ENCODE measurements around the gene FAM234B.

The FAM234B gene

DNA sequence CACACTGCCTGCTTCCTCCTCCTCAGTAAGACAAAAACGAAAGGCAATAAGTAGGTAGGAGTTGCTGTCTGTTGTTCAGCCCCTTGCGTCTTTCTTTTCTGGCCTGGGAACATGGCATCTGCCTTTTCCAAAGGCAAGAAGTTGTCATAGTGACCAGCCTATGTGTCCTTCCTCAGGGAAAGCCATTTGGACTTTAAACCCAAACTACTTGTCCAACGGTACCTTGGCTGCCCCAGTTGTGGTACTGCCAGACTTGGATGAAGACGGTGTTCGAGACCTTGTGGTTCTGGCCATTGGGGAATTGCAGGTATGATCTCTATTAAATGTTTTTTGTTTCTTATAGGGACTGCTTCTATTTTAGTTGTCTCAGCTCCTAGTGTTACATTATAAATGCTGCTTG lies 18.5 kb downstream of the FAM234B start:
- Histone ChIP-seq H3K27me3 (no peaks in the 10 kb centered on the region), H3K9me3 (no peaks in the 10 kb centered on the region), H3K27ac (no peak overlapping the region), H3K4me3 (no peak overlapping the region), H3K36me3 (peaks cover 17 to 49% (median 21%) of the 10 kb centered on the region in 3 donors), H3K4me1 (no peaks in the 10 kb centered on the region)
- intact Hi-C loops (cut with DNase I; ENCODE audit: low total_unique reads): no loop called here
- TF ChIP-seq, protein P1, sequence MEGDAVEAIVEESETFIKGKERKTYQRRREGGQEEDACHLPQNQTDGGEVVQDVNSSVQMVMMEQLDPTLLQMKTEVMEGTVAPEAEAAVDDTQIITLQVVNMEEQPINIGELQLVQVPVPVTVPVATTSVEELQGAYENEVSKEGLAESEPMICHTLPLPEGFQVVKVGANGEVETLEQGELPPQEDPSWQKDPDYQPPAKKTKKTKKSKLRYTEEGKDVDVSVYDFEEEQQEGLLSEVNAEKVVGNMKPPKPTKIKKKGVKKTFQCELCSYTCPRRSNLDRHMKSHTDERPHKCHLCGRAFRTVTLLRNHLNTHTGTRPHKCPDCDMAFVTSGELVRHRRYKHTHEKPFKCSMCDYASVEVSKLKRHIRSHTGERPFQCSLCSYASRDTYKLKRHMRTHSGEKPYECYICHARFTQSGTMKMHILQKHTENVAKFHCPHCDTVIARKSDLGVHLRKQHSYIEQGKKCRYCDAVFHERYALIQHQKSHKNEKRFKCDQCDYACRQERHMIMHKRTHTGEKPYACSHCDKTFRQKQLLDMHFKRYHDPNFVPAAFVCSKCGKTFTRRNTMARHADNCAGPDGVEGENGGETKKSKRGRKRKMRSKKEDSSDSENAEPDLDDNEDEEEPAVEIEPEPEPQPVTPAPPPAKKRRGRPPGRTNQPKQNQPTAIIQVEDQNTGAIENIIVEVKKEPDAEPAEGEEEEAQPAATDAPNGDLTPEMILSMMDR (IDR thresholded peaks at IDR 0.05): no peak
- no peak for DNase-seq

DNA sequence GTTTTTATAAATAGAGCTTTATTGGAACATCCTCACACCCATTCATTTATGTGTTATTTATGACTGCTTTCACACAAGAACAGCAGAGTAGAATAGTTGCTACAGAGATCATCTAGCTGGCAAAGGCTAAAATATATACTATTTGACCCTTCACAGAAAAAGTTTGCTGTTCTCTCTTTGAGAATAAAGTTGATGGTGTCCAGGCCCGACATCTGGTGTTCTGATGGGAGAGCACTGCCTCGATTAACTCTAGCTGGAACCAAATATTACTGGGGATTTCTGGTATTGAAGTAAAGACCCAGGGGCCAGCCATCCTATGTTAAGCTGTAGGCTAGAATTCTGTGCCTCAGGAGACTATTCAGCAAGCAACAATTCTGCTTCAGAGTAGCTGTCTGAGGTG lies 21.8 kb downstream of the FAM234B start:
- no peak for DNase-seq
- Histone ChIP-seq H3K4me1 (no peaks in the 10 kb centered on the region), H3K27ac (no peak overlapping the region), H3K27me3 (no peaks in the 10 kb centered on the region), H3K9me3 (no peaks in the 10 kb centered on the region), H3K36me3 (peaks cover 15 to 47% (median 18%) of the 10 kb centered on the region in 3 donors), H3K4me3 (no peak overlapping the region)
- TF ChIP-seq, protein P1 (IDR thresholded peaks at IDR 0.05): no peak
- intact Hi-C loops (cut with DNase I; ENCODE audit: low total_unique reads): no loop called here

DNA sequence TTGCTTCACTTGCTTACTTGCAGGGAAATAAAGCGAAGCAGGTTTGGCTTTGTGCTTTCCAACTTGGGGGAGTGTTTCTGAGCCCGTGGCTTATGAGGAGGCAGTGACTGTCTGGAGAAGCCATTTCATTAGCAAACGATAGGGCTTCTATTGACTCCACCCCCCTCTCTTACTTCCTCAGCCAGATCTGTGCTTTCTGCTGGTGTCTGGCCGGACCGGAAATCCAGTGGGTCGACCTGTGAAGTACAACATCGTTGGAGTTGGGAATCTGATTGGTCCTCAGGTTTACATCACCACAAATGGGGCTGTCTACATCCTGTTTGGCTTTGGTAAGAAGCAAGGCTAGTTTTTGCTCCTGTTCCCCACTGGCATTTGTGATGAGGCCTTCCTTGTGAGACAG lies 22.3 kb downstream of the FAM234B start:
- H3K27me3 ChIP-seq: no peaks in the 10 kb centered on the region
- DNase-seq: no peak
- no peaks in the 10 kb centered on the region for H3K9me3 ChIP-seq
- intact Hi-C loops (cut with DNase I; ENCODE audit: low total_unique reads): no loop called here
- H3K27ac ChIP-seq: no peak overlapping the region
- H3K4me1 ChIP-seq: no peaks in the 10 kb centered on the region
- no peak overlapping the region for H3K4me3 ChIP-seq
- TF ChIP-seq, protein P1 (IDR thresholded peaks at IDR 0.05): no peak
- peaks cover 13 to 46% (median 17%) of the 10 kb centered on the region in 3 donors for H3K36me3 ChIP-seq

DNA sequence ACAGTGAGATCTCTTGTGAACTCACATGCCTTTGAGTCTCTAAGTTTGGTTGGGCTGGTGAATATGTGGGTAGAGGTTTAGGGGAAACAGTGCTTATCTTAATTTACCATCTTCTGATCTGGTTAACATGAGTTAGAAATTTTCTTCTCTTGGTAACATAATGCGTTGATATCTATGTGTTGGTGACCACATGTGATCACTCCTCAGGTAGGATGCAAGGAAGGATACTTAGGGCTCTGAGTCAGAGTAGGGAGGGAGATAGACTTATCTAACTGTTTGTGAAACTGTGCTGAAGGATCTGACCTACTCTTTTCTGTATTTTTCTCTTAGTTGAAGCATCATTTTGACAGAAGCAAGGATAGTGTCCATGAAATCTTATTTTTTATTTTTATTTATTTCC lies 23.1 kb downstream of the FAM234B start:
- Histone ChIP-seq H3K9me3 (no peaks in the 10 kb centered on the region), H3K4me3 (no peak overlapping the region), H3K27ac (no peak overlapping the region), H3K27me3 (no peaks in the 10 kb centered on the region), H3K36me3 (peaks cover 9 to 45% (median 15%) of the 10 kb centered on the region in 3 donors), H3K4me1 (no peaks in the 10 kb centered on the region)
- TF ChIP-seq, protein P1 (IDR thresholded peaks at IDR 0.05): no peak
- DNase-seq: no peak
- intact Hi-C loops (cut with DNase I; ENCODE audit: low total_unique reads): no loop called here

DNA sequence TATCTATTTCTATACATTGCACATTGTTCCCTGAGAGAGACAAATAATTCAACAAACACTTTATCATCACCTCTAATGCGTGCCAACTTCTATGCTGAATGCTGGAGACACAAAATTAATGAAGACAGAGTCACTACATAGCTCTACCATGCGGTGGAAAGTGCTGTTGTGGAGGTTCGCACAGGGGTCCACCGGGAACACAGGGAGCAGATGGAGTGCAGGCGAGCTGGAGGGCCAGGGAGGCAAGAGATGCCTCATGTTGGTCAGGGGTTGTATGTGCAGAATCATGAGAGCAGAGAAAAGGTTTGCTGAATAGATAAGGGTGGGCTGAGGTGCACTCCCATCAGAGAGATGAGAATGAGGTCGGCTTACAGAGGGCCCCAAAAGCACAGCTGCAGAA lies 25.2 kb downstream of the FAM234B start:
- intact Hi-C loops (cut with DNase I; ENCODE audit: low total_unique reads): no loop called here
- DNase-seq: no peak
- Histone ChIP-seq H3K4me1 (no peaks in the 10 kb centered on the region), H3K4me3 (no peak overlapping the region), H3K36me3 (peaks cover 9 to 48% (median 15%) of the 10 kb centered on the region in 3 donors), H3K27ac (no peak overlapping the region), H3K9me3 (no peaks in the 10 kb centered on the region), H3K27me3 (no peaks in the 10 kb centered on the region)
- TF ChIP-seq, protein P1 (IDR thresholded peaks at IDR 0.05): no peak
